D721Med (cell line): Measurements from ENCODE around the gene HAND2.

Experiments used
- DNase-seq: peaks from one replicate; pipeline ENCODE4 v3.0.0; 2011; ENCODE audit warnings: low spot score; ENCODE audit not compliant: insufficient read length
- FAIRE-seq: peaks from 2 replicates; lab custom pipeline; 2011; peaks lifted over from hg19 to GRCh38; lab: Jason Lieb, UNC
- CTCF ChIP-seq: IDR thresholded peaks from 2 replicates; pipeline ENCODE4 v1.5.1; 2012; ENCODE audit warnings: mild to moderate bottlenecking, control low read depth; ENCODE audit not compliant: insufficient read depth; ENCODE audit errors: missing control alignments

Gene HAND2

GRCh38 chr4:173531086-173531965 lies 1.3 kb upstream of the HAND2 start:
- FAIRE-seq (no peak), DNase-seq (no peak)
- no peak for TF ChIP-seq CTCF

- FAIRE-seq (no peak), DNase-seq (no peak)
- no peak for TF ChIP-seq CTCF
Measured at GRCh38 chr4:173530326-173531085, 477 bp upstream of the HAND2 start.

- DNase-seq (no peak), FAIRE-seq (no peak)
- no peak for TF ChIP-seq CTCF
Measured at GRCh38 chr4:173528378-173529321, 1.4 kb downstream of the HAND2 start.

GRCh38 chr4:173527103-173527891 lies 2.7 kb downstream of the HAND2 start:
- no peak for TF ChIP-seq CTCF
- FAIRE-seq (no peak), DNase-seq (no peak)

GRCh38 chr4:173526724-173527102 lies 3.3 kb downstream of the HAND2 start:
- TF ChIP-seq CTCF = no peak
- DNase-seq (no peak), FAIRE-seq (no peak)

GRCh38 chr4:173526027-173526482 lies 4.0 kb downstream of the HAND2 start:
- no peak for FAIRE-seq
- TF ChIP-seq CTCF = no peak

More at GRCh38 chr4:173526027-173526482, 4.0 kb downstream of the HAND2 start:
- no peak for DNase-seq
